HepG2 (cell line): Measurements from ENCODE around the gene CST4. TPM values are rescaled to one million over a fixed set of nuclear protein-coding genes. Genes with fewer than 3 reads are reported as not detected.

ENCODE experiments used
- DPF2 ChIP-seq: sonication (generic); formaldehyde crosslinking; IDR thresholded peaks from 2 replicates; pipeline ENCODE4 v1.4.0; 2020; ENCODE audit warnings: mild to moderate bottlenecking, low read depth, missing genetic modification reagents, borderline replicate concordance
- EEA1 ChIP-seq: sonication (generic); formaldehyde crosslinking; IDR thresholded peaks from 2 replicates; pipeline ENCODE4 v1.5.1; 2020; ENCODE audit warnings: mild to moderate bottlenecking, missing genetic modification reagents, borderline replicate concordance
- EHMT2 ChIP-seq: fragments of 200-600 bp; sonication (generic); IDR thresholded peaks from 2 replicates; pipeline ENCODE4 v1.7.0; 2017; ENCODE audit warnings: antibody characterized with exemption, low read depth, low read length, borderline replicate concordance
- MATR3 ChIP-seq: sonication (generic); formaldehyde crosslinking; IDR thresholded peaks from 2 replicates; pipeline ENCODE4 v1.4.0; 2020; ENCODE audit warnings: missing genetic modification reagents
- MED1 ChIP-seq: sonication (generic); formaldehyde crosslinking; IDR thresholded peaks from 2 replicates; pipeline ENCODE4 v1.4.0; 2020; ENCODE audit warnings: missing genetic modification reagents
- MEF2D ChIP-seq: sonication (generic); formaldehyde crosslinking; IDR thresholded peaks from 2 replicates; pipeline ENCODE4 v1.5.1; 2020; ENCODE audit warnings: mild to moderate bottlenecking, missing genetic modification reagents
- PHF8 ChIP-seq: sonication (generic); formaldehyde crosslinking; IDR thresholded peaks from 2 replicates; pipeline ENCODE4 v1.5.0; 2020; ENCODE audit warnings: missing genetic modification reagents
- POLR2G ChIP-seq: fragments of 200-400 bp; formaldehyde crosslinking; IDR thresholded peaks from 2 replicates; pipeline ENCODE4 v1.6.1; 2018; ENCODE audit warnings: mild to moderate bottlenecking, low read depth, low read length, moderate library complexity
- PRMT3 ChIP-seq: sonication (generic); formaldehyde crosslinking; IDR thresholded peaks from 2 replicates; pipeline ENCODE4 v1.8.1; 2022; ENCODE audit warnings: low read depth, mild to moderate bottlenecking, moderate library complexity, missing genetic modification reagents, borderline replicate concordance
- RCOR2 ChIP-seq: IDR thresholded peaks from 2 replicates; pipeline ENCODE4 v1.6.1; 2016; ENCODE audit warnings: missing biosample characterization, missing genetic modification reagents
- RELA ChIP-seq: sonication (generic); formaldehyde crosslinking; IDR thresholded peaks from 2 replicates; pipeline ENCODE4 v1.4.0; 2020; ENCODE audit warnings: missing genetic modification reagents
- SALL1 ChIP-seq: sonication (generic); formaldehyde crosslinking; IDR thresholded peaks from 2 replicates; pipeline ENCODE4 v1.8.0; 2022; ENCODE audit warnings: mild to moderate bottlenecking, missing genetic modification reagents
- SP2 ChIP-seq: sonication (generic); formaldehyde crosslinking; IDR thresholded peaks from 2 replicates; pipeline ENCODE4 v1.5.1; 2020; ENCODE audit warnings: mild to moderate bottlenecking, missing genetic modification reagents
- SRSF1 ChIP-seq: fragments of 200-400 bp; formaldehyde crosslinking; optimal IDR thresholded peaks from 2 replicates; pipeline ENCODE3; 2017; ENCODE audit warnings: mild to moderate bottlenecking, low read depth, low read length, moderate library complexity
- ZFP90 ChIP-seq: sonication (generic); formaldehyde crosslinking; IDR thresholded peaks from 2 replicates; pipeline ENCODE4 v1.8.0; 2022; ENCODE audit warnings: missing genetic modification reagents, mild to moderate bottlenecking, inconsistent platforms, borderline replicate concordance
- ZNF326 ChIP-seq: sonication (generic); formaldehyde crosslinking; IDR thresholded peaks from 2 replicates; pipeline ENCODE4 v1.4.0; 2020; ENCODE audit warnings: missing genetic modification reagents, borderline replicate concordance
- ZNF430 ChIP-seq: sonication (generic); formaldehyde crosslinking; IDR thresholded peaks from 2 replicates; pipeline ENCODE4 v1.9.0; 2021; ENCODE audit warnings: mild to moderate bottlenecking, missing genetic modification reagents
- ZNF616 ChIP-seq: sonication (generic); formaldehyde crosslinking; IDR thresholded peaks from 2 replicates; pipeline ENCODE4 v1.5.0; 2020; ENCODE audit warnings: low read depth, mild to moderate bottlenecking, missing genetic modification reagents
- ZNF629 ChIP-seq: sonication (generic); formaldehyde crosslinking; conservative IDR thresholded peaks from 2 replicates; pipeline ENCODE4 v1.5.0; 2020; ENCODE audit warnings: missing genetic modification reagents
- ZNF790 ChIP-seq: sonication (generic); formaldehyde crosslinking; IDR thresholded peaks from 2 replicates; pipeline ENCODE4 v1.8.0; 2022; ENCODE audit warnings: missing genetic modification reagents, mild to moderate bottlenecking, borderline replicate concordance
- polyA plus RNA-seq, 8 experiments: library from polyadenylated mRNA; depleted of rRNA in 3 of 8; stranded (reverse) in 7 of 8; unstranded in 1 of 8; fragments of >200 nt; fragmentation: Illumina TruSeq in 4 of 8; extraction: Trizol in 4 of 8; gene quantifications; 2 replicates each; pipeline versions ENCODE4 v1.2.1 to v1.2.3, GENCODE V29; 2011 to 2016; ENCODE audit warnings: low read depth in 4 of 8, missing spikeins in 1 of 8, mixed read lengths in 1 of 8; ENCODE audit not compliant: insufficient read depth in 1 of 8
- total RNA-seq, 5 experiments: library from RNA; depleted of rRNA; stranded (reverse); fragments of >200 nt; fragmentation: Illumina TruSeq; extraction: Trizol; gene quantifications; 2 replicates each; pipeline ENCODE4 v1.2.3, GENCODE V29; 2016; ENCODE audit warnings: low read depth in 1 of 5
- TF ChIP-seq, protein P1 (sequence below): sonication (generic); formaldehyde crosslinking; IDR thresholded peaks from 2 replicates; pipeline ENCODE4; 2020; ENCODE audit warnings: missing genetic modification reagents, mild to moderate bottlenecking, borderline replicate concordance
- TF ChIP-seq, protein P2 (sequence below): sonication (generic); formaldehyde crosslinking; IDR thresholded peaks from 2 replicates; pipeline ENCODE4 v1.8.1; 2023; ENCODE audit warnings: missing genetic modification reagents, inconsistent platforms, borderline replicate concordance
- TF ChIP-seq, protein P3 (sequence below): sonication (generic); formaldehyde crosslinking; IDR thresholded peaks from 2 replicates; pipeline ENCODE4 v1.5.0; 2020; ENCODE audit warnings: mild to moderate bottlenecking, missing genetic modification reagents, borderline replicate concordance

CST4 gene
- total and polyA plus RNA-seq, 2 of the 13 experiments (the other 11 are each of a cell fraction or from before 2014, with no cell fraction given) = not detected

DNA sequence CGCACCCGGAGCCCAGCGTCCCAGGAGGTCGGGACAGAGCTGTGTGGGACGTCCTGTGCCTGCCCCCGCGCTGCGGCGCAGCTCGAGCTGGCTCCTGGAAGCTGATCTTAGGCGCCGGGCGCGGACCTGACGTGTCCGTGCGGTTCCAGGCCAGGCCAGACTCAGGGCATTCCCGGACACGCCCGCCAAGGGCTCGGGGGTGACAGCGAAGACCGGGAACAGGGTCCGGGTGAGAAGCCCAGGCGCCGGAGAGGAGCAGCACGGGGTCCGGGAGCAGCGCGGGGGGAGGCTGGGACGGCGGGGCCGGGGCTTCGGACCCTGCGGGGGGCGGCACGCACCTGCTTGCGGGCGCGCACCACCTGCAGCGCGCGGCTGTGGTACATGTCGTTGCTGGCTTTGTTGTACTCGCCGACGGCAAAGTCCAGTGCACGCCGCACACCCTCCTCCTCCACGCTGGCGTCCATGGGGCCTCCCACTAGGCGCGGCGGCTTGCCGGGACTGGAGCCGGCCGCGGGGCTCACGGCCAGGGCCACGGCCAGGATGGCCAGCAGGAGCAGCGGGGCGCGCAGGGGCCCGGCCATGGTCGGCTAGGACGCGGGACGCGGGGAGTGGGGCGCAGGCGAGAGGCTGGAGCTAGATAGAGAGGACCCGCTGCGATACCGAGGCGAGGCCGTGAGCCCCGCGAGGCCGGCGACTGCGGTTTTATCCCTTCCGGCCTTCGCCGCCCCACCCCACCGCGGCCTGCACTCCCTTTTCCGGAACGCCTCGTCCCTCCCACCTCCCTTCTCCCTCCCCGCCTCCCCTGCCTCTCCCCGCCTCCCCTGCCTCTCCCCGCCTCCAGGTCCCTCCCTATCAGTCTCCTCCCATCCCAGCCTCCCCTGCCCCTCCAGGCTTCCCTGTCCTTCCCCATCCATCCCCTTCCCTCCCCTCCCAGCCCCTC, 51.3 kb downstream of the CST4 start, which contains the start of gene CST3 (continued):
- TF ChIP-seq ZNF430 (CRISPR knock-in tag) (peak; percentile 81), RELA (peak; percentile 36; the same call in 1 of the 2 replicates), ZNF616 (peak; percentile 77; the same call in 1 of the 2 replicates), RCOR2 (no peak), SALL1 (CRISPR knock-in tag) (peak; percentile 90), SP2 (peak; percentile 65; the same call in 1 of the 2 replicates), EHMT2 (no peak), POLR2G (peak; percentile 99), DPF2 (CRISPR knock-in tag) (no peak), MATR3 (0 out of 2 replicates have a peak, but pooled peaks have one; percentile 26), MED1 (CRISPR knock-in tag) (peak; percentile 81), SRSF1 (peak; percentile 64), ZNF629 (CRISPR knock-in tag) (peak; percentile 38), ZFP90 (CRISPR knock-in tag) (peak; percentile 90; the same call in 1 of the 2 replicates), PRMT3 (peak; percentile 70; the same call in 1 of the 2 replicates), ZNF326 (CRISPR knock-in tag) (no peak), MEF2D (0 out of 2 replicates have a peak, but pooled peaks have one; percentile 34), PHF8 (CRISPR knock-in tag) (peak; percentile 88), ZNF790 (CRISPR knock-in tag) (0 out of 2 replicates have a peak, but pooled peaks have one; percentile 79), EEA1 (CRISPR knock-in tag) (peak; percentile 95; the same call in 1 of the 2 replicates)
- TF ChIP-seq, protein P1, sequence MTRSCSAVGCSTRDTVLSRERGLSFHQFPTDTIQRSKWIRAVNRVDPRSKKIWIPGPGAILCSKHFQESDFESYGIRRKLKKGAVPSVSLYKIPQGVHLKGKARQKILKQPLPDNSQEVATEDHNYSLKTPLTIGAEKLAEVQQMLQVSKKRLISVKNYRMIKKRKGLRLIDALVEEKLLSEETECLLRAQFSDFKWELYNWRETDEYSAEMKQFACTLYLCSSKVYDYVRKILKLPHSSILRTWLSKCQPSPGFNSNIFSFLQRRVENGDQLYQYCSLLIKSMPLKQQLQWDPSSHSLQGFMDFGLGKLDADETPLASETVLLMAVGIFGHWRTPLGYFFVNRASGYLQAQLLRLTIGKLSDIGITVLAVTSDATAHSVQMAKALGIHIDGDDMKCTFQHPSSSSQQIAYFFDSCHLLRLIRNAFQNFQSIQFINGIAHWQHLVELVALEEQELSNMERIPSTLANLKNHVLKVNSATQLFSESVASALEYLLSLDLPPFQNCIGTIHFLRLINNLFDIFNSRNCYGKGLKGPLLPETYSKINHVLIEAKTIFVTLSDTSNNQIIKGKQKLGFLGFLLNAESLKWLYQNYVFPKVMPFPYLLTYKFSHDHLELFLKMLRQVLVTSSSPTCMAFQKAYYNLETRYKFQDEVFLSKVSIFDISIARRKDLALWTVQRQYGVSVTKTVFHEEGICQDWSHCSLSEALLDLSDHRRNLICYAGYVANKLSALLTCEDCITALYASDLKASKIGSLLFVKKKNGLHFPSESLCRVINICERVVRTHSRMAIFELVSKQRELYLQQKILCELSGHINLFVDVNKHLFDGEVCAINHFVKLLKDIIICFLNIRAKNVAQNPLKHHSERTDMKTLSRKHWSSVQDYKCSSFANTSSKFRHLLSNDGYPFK (CRISPR knock-in tag) = no peak
- TF ChIP-seq, protein P2, sequence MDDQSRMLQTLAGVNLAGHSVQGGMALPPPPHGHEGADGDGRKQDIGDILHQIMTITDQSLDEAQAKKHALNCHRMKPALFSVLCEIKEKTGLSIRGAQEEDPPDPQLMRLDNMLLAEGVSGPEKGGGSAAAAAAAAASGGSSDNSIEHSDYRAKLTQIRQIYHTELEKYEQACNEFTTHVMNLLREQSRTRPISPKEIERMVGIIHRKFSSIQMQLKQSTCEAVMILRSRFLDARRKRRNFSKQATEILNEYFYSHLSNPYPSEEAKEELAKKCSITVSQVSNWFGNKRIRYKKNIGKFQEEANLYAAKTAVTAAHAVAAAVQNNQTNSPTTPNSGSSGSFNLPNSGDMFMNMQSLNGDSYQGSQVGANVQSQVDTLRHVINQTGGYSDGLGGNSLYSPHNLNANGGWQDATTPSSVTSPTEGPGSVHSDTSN (CRISPR knock-in tag) = 0 out of 2 replicates have a peak, but pooled peaks have one; percentile 85
- TF ChIP-seq, protein P3, sequence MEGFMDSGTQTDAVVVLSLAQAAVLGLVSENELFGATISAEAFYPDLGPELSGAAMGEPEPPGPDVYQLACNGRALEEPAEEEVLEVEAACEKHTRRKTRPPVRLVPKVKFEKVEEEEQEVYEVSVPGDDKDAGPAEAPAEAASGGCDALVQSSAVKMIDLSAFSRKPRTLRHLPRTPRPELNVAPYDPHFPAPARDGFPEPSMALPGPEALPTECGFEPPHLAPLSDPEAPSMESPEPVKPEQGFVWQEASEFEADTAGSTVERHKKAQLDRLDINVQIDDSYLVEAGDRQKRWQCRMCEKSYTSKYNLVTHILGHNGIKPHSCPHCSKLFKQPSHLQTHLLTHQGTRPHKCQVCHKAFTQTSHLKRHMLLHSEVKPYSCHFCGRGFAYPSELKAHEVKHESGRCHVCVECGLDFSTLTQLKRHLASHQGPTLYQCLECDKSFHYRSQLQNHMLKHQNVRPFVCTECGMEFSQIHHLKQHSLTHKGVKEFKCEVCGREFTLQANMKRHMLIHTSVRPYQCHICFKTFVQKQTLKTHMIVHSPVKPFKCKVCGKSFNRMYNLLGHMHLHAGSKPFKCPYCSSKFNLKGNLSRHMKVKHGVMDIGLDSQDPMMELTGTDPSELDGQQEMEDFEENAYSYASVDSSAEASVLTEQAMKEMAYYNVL (CRISPR knock-in tag) = peak; percentile 49; the same call in 1 of the 2 replicates
